Body of pancreas (tissue), 4 donors: ENCODE data around the gene RECQL5. TPM values are rescaled to one million over a fixed set of nuclear protein-coding genes. Genes with fewer than 3 reads are reported as not detected.

ENCODE experiments used
- ATAC-seq: fragments of 150-250 bp; one replicate; pipeline ENCODE4 v1.9.1; 2016
- DNase-seq, 4 donors: peaks; one replicate each; pipeline ENCODE4 v3.0.0-alpha.2; 2019
- H3K27ac ChIP-seq, 4 donors: fragments of 200-600 bp; sonication (generic); 1 replicate in 3 of 4; 2 replicates in 1 of 4; pipeline versions ENCODE4 v1.5.1 to v1.6.1; 2016 to 2019; ENCODE audit warnings: mild to moderate bottlenecking in 1 of 4, mixed read lengths in 1 of 4, moderate library complexity in 1 of 4
- H3K27me3 ChIP-seq, 2 donors: fragments of 200-600 bp; sonication (generic); one replicate each; pipeline ENCODE4 v1.6.0; 2016; ENCODE audit warnings: mild to moderate bottlenecking in 1 of 2
- H3K36me3 ChIP-seq, 2 donors: fragments of 200-600 bp; sonication (generic); replicated peaks in 1 of 2; 2 replicates each; pipeline ENCODE4 v1.5.1; 2016; ENCODE audit warnings: low read depth in 2 of 2; ENCODE audit not compliant: insufficient read depth in 1 of 2
- H3K4me1 ChIP-seq: fragments of 200-600 bp; sonication (generic); one replicate; pipeline ENCODE4 v1.6.0; 2016
- H3K4me3 ChIP-seq, 2 donors: fragments of 200-600 bp; sonication (generic); 1 replicate in 1 of 2; 2 replicates in 1 of 2; pipeline ENCODE4 v1.5.1; 2016 to 2019
- H3K9me3 ChIP-seq, 3 donors: fragments of 200-600 bp; sonication (generic); 1 replicate in 2 of 3; 2 replicates in 1 of 3; pipeline ENCODE4 v1.5.1; 2016
- POLR2A ChIP-seq, 3 donors: fragments of 450-650 bp; IDR thresholded peaks; one replicate each; pipeline ENCODE4 v1.6.1; 2016; ENCODE audit warnings: antibody characterized with exemption in 3 of 3, mild to moderate bottlenecking in 2 of 3
- WGBS, 2 donors: methylation state at CpG; one replicate each; pipeline ENCODE4 v1.1.5; 2017; 5-methylcytosine and 5-hydroxymethylcytosine counted together
- intact Hi-C: fragments of 100-400 bp; cut with DNase I; formaldehyde crosslinking; loops from one replicate; pipeline ENCODE4 v1.15.1; 2023
- total RNA-seq, 2 donors: library from RNA; depleted of rRNA; stranded (reverse); fragments of >200 nt; gene quantifications; one replicate each; pipeline ENCODE4 v1.1.0, GENCODE V29; 2016
- TF ChIP-seq, protein P1 (sequence below), 7 experiments: fragments of 450-650 bp in 4 of 7; fragments of 200-600 bp in 3 of 7; sonication (generic) in 3 of 7; IDR thresholded peaks; one replicate each; pipeline ENCODE4 v1.5.1; 2016 to 2019; ENCODE audit warnings: antibody characterized with exemption in 7 of 7

Gene RECQL5
- 10 to 100 TPM in 1 of 2 donors, 1 to 10 TPM in 1; 8.6 to 38.6 TPM for total RNA-seq

DNA sequence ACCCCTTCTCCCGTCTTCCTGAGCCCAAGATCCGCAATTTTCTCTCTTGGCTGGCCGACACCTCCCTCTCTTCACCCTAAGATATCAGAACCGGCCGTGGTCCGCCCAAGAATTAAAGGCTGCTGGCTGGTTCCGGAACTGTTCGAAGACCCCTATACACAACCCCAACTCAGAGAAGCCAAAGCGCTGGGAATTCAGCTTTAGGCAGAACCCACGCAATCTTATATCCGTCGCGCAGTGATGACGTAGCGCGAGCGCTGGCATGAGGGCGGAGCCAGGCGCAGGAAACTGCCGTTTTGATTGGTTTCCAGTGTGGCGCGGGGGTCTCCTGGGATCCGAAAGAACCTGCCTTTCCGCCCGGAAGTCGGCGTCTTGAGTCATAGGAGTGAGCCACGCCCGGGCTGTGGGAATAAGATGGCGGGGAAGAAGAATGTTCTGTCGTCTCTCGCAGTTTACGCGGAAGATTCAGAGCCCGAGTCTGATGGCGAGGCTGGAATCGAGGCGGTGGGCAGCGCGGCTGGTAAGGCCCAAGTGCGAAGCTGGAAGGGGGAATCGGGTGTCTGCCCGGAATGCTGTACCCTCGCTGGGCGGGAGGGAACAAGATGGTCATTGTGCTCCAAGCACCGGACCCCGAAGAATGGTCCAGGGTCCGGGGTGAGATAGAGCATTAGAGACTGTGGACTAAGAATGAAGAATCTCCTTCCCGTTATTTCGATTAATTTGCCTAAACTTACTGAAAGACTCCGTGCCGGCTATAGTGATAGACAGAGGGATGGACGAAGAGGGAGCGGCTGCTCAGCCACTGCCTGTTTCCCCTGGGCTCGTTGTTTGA is at the start of gene RECQL5, which contains the start of gene SAP30BP:
Gene RECQL5, minus strand, starts transcription at position 196 of the 832 bp plus-strand sequence. CDS start 597 bp downstream, outside the sequence.
Gene SAP30BP, plus strand, starts transcription at position 380 of the 832 bp plus-strand sequence. Its CDS starts 35 bp downstream, at position 415.
- ATAC-seq (peak; percentile 100), DNase-seq (peak; percentile 97 to 99 (median 98))
- H3K9me3 ChIP-seq, result no peaks in the 10 kb centered on the region
- peak within 1 kb of the TSS; percentile 55 to 88 (median 86) for H3K27ac ChIP-seq
- H3K36me3 ChIP-seq, result peaks cover 5 to 20% of the 10 kb centered on the region in 2 donors
- TF ChIP-seq, protein P1, sequence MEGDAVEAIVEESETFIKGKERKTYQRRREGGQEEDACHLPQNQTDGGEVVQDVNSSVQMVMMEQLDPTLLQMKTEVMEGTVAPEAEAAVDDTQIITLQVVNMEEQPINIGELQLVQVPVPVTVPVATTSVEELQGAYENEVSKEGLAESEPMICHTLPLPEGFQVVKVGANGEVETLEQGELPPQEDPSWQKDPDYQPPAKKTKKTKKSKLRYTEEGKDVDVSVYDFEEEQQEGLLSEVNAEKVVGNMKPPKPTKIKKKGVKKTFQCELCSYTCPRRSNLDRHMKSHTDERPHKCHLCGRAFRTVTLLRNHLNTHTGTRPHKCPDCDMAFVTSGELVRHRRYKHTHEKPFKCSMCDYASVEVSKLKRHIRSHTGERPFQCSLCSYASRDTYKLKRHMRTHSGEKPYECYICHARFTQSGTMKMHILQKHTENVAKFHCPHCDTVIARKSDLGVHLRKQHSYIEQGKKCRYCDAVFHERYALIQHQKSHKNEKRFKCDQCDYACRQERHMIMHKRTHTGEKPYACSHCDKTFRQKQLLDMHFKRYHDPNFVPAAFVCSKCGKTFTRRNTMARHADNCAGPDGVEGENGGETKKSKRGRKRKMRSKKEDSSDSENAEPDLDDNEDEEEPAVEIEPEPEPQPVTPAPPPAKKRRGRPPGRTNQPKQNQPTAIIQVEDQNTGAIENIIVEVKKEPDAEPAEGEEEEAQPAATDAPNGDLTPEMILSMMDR (IDR thresholded peaks at IDR 0.05), result peak in 2 of 7 experiments; percentile 3 to 23
- peak; percentile 60 to 90 (median 86) for TF ChIP-seq POLR2A (IDR thresholded peaks at IDR 0.05)
- H3K27me3 ChIP-seq, result no peaks in the 10 kb centered on the region
- 0 to 1% methylated on average over 42 to 55 of the region's 55 CpGs for WGBS, 2 donors
- intact Hi-C loops, result no loop called here
- H3K4me3 ChIP-seq, result peak within 1 kb of the TSS; percentile 64 to 97
- H3K4me1 ChIP-seq, result peaks cover 26% of the 10 kb centered on the region

DNA sequence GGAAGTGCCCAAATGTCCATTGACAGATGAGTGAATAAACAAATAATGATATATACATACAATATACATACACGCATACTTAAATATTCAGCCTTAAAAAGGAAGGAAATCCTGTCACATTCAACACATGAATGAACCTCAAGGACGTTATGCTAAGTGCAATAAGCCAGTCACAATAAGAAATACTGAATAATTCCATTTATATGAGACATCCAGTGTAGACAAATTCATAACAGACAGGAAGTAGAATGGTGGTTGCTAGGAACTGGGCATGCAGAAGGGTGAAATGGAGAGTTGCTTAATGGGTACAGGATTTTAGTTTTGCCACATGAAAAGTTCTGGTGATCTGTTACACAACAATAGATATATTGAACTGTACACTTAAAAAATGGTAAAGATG is 45.5 kb upstream of the RECQL5 start:
- TF ChIP-seq POLR2A (IDR thresholded peaks at IDR 0.05), result no peak
- TF ChIP-seq, protein P1 (IDR thresholded peaks at IDR 0.05), result no peak
- Histone ChIP-seq H3K27me3 (no peaks in the 10 kb centered on the region), H3K4me1 (no peaks in the 10 kb centered on the region), H3K27ac (no peak overlapping the region), H3K36me3 (peaks cover 0 to 3% of the 10 kb centered on the region in 2 donors), H3K4me3 (no peak overlapping the region), H3K9me3 (no peaks in the 10 kb centered on the region)
- DNase-seq (no peak), ATAC-seq (no peak)
- WGBS, 2 donors, result 48 to 58% methylated on average over 2 of the region's 2 CpGs
- intact Hi-C loops, result no loop called here

DNA sequence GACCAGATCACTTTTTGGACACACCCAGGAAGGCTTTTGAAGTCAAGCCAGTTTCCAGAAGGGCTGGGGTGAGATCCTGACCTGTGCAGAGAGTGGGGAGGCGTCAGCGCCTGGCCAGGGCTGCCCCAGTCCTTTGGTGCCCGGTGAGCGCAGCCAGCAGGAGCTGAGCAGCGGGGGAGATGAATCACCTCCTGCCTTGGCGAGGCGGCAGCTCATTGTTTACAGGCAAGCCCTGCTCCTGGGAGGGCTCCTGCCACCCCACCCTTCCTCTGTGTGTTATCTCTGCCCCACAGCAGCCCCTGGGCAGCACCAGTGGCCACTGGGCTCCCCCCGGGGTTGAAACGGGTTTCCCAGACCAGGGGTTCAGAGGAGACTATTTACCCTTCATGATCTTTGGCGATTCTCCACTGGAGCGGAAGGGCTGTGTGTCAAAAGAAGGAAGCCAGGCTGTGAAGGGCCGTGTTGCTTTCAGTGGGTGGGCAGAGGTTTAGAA is 40.2 kb upstream of the RECQL5 start:
- Histone ChIP-seq H3K36me3 (peaks cover 23 to 34% of the 10 kb centered on the region in 2 donors), H3K27ac (no peak overlapping the region)

DNA sequence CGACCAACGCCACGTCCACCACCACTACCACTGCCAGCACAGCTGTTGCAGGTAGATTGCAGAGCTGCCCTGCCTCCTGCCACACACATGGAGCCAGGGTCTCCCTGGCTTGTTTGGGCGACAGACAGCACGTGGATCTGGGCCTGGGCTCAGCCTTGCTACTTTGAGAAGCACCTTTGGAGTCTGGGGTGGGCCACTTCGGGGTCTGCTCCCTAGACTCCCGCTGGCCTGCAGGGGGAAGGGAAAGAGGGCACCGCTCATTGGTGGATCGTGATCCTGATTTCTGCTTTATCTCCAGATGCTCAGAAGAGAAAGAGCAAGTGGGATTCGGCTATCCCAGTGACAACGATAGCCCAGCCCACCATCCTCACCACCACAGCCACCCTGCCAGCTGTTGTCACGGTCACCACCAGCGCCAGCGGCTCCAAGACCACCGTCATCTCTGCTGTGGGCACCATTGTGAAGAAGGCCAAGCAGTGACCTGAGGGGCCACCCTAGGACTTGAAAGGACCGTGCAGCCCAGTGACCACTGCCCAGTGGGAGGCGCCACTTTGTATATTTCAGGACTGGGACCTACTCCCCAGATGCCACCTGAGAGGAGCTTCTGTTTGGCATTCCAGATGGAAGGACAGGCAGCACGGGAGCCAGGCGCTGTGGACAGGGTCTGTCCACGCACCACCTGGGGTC is 39.2 kb upstream of the RECQL5 start:
- ATAC-seq (no peak), DNase-seq (no peak)
- Histone ChIP-seq H3K4me1 (peaks cover 3% of the 10 kb centered on the region), H3K36me3 (peaks cover 23 to 35% of the 10 kb centered on the region in 2 donors), H3K27ac (no peak overlapping the region), H3K9me3 (no peaks in the 10 kb centered on the region), H3K4me3 (no peak overlapping the region), H3K27me3 (no peaks in the 10 kb centered on the region)
- intact Hi-C loops, result no loop called here
- TF ChIP-seq, protein P1 (IDR thresholded peaks at IDR 0.05), result no peak
- TF ChIP-seq POLR2A (IDR thresholded peaks at IDR 0.05), result no peak
- WGBS, 2 donors, result 92 to 94% methylated on average over 6 to 20 of the region's 20 CpGs

More for the DNA sequence above, 40.2 kb upstream of the RECQL5 start:
- no peaks in the 10 kb centered on the region for H3K27me3 ChIP-seq
- ATAC-seq, result peak; percentile 39
- no peaks in the 10 kb centered on the region for H3K9me3 ChIP-seq
- TF ChIP-seq, protein P1 (IDR thresholded peaks at IDR 0.05), result no peak
- TF ChIP-seq POLR2A (IDR thresholded peaks at IDR 0.05), result no peak
- intact Hi-C loops, result no loop called here
- H3K4me3 ChIP-seq, result no peak overlapping the region
- WGBS, 2 donors, result 79 to 84% methylated on average over 4 to 7 of the region's 12 CpGs
- no peaks in the 10 kb centered on the region for H3K4me1 ChIP-seq
- DNase-seq, result peak in 1 of 4 donors; percentile 22
